Mucosa of gallbladder (tissue), 1 donor: ENCODE results near the gene HSDL2. TPM values are rescaled to one million over a fixed set of nuclear protein-coding genes. Genes with fewer than 3 reads are reported as not detected.
"Not testable (repeated sequence)": the region's sequence is repeated elsewhere in the genome, so short reads cannot be mapped to it uniquely, and the experiment has no call there.

ENCODE experiments used
- DNase-seq: peaks from one replicate; pipeline ENCODE4 v3.0.0-alpha.2; 2020; ENCODE audit warnings: low spot score
- total RNA-seq: library from RNA; stranded (reverse); gene quantifications from one replicate; pipeline ENCODE4 v1.2.1, GENCODE V29; 2021
- donor health status: DM: no; HTN: no; CAD: no.

HSDL2 gene
- total RNA-seq, 1 donor from 2014 or later: 40.3 TPM

DNA sequence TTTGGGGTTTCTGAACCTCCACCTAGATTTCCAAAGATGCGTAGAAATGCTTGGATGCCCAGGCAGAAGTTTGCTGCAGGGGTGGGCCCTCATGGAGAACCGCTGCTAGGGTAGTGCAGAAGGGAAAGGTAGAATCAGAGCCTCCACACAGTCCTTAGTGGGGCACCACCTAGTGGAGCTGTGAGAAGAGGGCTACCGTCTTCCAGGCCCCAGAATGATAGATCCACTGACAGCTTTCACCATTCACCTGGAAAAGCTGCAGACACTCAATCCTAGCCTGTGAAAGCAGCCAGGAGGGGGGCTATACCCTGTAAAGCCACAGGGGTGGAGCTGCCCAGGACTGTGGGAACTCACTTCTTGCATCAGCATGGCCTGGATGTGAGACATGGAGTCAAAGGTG, 13.3 kb upstream of the HSDL2 start:
- no peak for DNase-seq

DNA sequence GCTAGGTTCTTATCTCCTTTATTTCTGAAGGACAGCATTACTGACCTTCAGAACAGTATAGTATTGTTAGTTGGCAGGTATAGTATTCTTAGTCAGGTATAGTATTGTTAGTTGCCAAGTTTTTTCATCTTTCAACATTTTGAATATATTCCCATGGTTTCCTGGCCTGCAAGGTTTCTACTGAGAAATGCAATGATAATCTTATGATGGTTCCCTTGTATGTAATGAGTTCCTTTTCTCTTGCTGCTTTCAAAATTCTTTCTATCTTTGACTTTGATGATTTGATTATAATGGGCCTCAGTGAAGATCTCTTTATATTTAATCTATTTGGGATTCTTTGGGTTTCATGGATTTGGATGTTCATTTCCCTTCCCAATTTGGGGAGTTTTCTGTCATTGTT, 12.4 kb upstream of the HSDL2 start:
- DNase-seq: no peak

GRCh38 chr9:112369817-112370216, 10.1 kb upstream of the HSDL2 start:
- DNase-seq: no peak

GRCh38 chr9:112371060-112371459, 8.8 kb upstream of the HSDL2 start:
- DNase-seq: no peak

DNA sequence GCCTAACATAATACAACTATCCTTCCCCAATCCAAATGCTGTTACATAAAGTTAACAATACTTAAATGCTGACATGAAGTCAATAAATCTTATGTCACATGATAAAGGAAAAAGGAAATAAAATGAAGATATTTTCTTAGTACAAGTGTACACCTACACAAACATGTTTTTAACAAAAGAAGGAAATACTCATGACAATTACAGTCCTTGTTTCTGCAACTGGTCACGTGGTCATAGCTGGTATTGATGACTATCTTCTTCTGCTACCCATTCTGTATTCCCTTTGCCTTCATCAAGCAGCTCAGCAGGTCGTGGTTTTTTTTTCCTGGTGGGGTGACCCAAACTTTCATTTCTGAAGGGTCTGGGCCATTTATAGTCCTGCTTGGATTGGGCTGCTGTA, 6.2 kb upstream of the HSDL2 start:
- DNase-seq: not testable (repeated sequence)

DNA sequence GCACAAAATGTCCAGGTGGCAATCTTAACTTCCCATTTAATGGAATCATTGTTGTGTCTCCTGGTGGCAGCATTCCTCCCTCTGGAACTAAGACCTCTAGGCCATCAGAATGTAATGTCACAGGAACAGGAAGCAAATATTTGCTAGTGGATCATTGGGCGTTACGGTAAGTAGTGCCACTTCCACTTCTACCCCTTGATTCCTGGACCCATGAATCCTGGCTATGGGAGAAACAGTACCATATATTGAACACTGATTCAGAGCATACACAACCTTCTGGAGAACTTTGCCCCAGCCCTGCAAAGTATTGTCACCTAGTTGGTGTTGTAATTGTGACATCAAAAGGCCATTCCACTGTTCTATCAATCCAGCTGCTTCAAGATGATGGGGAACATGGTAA, 5.7 kb upstream of the HSDL2 start:
- not testable (repeated sequence) for DNase-seq

DNA sequence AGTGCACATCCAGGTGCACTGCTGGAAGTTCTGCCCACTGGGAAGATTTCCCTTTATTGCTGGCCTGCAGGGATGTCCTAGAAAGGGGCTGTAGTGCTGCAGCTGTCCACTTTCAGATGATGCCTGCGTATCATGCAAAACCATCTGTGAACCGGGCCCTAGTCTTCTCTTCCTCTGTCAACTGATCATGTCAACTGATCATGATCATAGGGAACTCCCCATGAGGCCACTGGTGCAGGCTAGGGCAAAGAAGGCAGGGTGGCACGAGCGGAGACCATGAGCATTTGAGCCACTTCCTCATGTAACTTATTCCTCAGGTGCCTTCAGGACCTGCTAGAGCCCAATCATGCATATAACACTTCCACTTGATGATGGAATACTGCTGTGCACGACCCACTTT, 4.5 kb upstream of the HSDL2 start:
- DNase-seq: no peak

- DNase-seq: no peak
Measured at GRCh38 chr9:112377087-112377486, 2.8 kb upstream of the HSDL2 start.

DNA sequence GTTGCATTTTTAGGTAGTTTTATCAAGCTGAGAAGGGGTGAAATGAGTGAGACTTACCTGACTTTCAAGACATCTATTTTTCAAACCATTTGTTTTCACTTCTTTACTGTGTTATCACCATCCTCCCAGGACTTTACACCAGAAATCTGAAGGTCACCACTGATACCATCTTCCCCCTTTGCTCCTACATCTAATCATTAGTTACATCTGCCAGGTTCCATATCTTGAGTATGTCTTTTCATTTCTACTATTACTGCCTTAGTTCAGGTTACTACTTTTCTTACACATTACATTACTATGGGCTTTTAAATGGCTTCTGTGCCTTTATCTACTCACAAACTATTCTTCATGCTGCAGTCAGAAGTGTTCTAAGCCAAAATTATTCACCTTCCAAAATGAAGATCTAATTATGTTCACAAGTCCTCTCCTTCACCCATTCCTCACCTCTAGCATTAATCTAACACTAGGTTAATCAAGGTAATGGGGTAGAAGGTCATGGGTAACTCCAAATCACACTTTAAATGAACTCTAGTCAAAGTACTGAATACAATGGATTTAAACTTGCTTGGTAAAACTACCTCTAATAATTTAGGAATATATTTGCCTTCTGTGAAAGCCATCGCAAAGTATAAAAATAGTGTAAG, 2.1 kb upstream of the HSDL2 start:
- DNase-seq: no peak

- no peak for DNase-seq
Measured at GRCh38 chr9:112378328-112379176, 1.4 kb upstream of the HSDL2 start.

GRCh38 chr9:112379177-112380101, 469 bp upstream of the HSDL2 start:
- DNase-seq: peak; percentile 100

GRCh38 chr9:112380825-112381221, 915 bp downstream of the HSDL2 start:
- no peak for DNase-seq

- no peak for DNase-seq
Measured at GRCh38 chr9:112382066-112382465, 2.2 kb downstream of the HSDL2 start.

DNA sequence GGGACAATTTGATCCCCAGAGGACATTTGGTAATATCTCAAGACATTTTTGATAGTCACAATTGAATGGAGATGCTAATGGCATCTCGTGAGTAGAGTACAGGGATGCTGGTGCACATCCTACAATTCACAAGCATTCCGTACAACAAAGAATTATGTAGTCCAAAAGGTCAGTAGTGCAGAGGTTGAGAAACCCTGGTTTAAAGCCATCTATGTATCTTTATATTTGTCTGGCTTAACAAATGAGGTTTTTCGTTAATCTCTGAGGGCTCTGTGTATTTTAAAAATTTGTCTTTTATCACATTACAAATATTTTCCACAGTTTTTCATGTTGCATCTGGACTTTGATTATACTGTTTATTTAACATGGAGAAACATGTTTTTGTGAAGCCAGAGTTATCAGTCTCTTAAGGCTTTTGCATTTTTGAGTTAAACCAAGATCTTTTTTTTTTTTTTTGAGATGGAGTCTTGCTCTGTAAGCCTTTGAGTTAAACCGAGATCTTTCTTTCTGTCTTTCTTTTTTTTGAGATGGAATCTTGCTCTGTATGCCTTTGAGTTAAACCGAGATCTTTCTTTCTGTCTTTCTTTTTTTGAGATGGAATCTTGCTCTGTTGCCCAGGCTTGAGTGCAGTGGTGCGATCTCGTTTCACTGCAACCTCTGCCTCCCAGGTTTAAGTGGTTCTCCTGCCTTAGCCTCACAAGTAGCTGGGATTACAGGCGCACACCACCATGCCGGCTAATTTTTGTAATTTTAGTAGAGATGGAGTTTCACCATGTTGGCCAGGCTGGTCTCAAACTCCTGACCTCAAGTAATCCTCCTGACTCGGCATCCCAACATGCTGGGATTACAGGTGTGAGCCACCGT, 2.8 kb downstream of the HSDL2 start:
- no peak for DNase-seq

DNA sequence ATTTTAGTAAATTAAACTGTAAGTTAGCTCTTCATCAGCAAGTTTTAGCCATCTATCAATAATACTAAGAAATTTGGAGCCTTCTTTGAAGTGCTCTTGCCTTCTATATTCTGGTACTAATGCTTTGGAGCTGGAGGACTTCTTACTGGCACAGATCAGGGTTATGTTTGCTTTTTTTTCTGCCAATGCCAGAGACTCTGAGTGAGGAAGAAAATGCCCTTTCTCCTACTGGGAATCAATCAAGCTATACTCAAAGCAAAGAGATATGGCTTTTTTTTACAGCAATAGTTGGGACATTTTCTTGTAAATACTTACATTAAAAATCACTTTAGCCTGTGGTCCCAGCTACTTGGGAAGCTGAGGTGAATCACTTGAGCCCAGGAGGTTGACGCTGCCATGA, 4.3 kb downstream of the HSDL2 start:
- no peak for DNase-seq

DNA sequence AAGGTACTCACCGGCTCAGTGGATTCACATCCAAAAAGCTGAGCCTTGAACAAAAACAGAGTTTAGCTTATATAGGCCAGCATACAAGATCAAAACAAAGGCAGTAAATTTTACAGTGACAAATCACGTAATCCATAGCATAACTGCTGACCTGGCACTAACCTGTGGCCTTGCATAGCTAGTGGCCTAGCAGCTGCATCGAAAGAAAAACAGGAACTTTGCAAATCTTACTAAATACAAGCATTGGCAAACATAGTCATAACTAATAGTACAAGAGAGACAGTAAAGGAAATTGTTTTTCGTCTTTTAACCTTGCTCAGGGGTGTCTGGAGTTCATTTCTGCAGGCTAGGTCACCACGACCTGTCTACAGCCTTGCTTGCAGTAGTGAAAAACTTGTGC, 4.8 kb downstream of the HSDL2 start:
- DNase-seq: no peak

DNA sequence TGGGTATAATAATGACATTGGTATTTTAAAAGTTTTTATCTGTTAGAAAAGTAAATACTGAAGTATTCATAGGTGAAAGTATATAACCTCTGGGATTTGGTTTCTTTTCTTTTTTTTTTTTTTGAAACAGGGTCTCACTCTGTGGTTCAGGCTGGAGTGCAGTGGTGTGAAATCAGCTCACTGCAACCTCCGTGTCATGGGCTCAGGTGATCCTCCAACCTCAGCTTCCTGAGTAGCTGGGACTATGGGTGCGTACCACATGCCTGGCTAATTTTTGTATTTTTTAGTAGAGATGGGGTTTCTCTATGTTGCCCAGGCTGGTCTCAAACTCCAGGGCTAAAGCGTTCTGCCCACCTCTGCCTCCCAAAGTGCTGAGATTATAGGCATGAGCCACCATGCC, 7.2 kb downstream of the HSDL2 start:
- no peak for DNase-seq

DNA sequence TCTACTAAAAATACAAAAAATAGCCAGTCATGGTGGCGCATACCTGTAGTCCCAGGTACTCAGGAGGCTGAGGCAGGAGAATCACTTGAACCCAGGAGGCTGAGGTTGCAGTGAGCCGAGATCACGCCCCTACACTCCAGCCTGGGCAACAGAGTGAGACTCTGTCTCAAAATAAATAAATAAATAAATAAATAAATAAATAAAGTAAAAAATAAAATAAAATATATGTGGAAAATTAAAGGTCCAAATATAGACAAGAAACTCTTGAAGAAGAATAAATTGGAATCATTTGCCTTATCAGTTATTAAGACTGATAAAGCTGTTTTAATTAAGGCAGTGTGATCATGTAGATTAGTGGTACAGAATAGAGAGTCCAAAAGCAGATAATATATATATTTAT, 10.0 kb downstream of the HSDL2 start:
- DNase-seq: not testable (repeated sequence)

DNA sequence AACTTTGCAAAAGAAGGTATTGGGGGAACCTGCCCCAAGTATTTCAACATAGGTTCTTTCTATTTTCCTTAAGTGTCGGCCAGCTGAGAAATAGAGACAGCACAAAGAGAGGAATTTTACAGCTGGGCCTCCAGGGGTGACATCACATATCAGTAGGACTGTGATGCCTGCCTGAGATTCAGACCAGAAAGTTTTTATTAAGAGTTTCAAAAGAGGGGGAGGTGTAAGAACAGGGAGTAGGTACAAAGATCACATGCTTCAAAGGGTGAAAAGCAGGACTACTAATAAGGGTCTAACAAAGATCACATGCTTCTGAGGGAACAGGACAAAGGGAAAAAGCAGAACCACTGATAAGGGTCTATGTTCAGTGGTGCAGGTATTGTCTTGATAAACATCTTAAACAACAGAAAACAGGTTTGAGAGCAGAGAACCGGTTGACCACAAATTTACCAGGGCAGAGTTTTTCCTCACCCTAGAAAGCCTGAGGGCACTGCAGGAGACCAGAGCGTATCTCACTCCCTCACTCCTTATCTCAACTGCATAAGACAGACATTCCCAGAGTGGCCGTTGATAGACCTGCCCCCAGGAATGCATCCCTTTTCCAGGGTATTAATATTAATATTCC, 12.1 kb downstream of the HSDL2 start:
- not testable (repeated sequence) for DNase-seq

DNA sequence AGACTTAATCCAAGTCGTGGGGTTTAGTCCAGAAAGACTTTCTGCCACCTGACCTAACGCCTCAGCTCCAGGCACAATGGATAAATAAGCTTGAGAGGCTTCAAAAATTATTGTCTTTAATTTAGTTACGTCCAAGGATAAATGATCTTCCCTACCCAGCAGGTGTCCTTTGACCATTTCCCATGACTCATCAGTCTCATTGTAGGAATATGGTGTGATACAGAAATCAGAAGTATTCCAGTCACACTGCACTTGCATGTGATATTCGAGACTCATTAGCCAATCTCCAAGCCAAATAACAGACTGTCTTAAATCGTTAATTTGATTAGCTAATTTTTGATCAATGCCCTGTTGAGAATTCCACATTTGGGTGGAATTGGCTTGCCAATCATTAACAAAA, 13.2 kb downstream of the HSDL2 start:
- DNase-seq: peak; percentile 43

GRCh38 chr9:112396416-112396815, 16.5 kb downstream of the HSDL2 start:
- no peak for DNase-seq
